NOMO-1 treated with dmso at 0.1 percent for 144 hours (cell line): ENCODE measurements around the gene USP14.

ENCODE experiments used
- DNase-seq: peaks from one replicate; lab custom pipeline; 2025; ENCODE audit not compliant: unreplicated experiment; lab: John Stamatoyannopoulos, UW

USP14 gene

DNA sequence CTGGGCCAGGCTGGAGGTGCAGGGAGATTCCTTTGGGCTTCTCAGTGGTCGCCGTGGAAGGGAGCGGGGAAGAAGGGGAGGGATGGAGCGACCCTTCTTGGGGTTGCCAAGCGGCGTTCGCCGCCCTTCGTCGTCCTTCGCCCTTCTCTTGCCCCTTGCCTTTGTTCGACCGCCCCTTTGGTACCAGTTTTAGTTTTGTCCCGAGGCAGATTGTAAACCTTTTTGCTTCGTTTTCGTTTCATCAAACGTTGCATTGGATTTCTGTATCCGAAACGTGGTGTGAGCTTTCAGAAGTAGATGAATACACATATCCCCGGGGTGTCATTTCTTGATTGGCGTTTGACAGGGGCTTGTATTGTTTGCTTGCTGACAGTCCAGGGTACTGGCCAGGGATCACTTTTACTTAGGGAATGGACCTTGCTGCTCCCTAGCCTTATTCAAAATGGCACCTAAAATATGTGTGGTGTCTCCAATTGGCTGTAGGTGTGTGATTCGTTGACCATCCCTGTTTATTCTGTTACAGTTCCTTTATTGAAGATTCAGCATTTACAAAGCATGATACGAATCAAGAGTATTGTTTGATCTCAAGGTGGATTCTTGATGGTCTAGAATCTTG is 788 bp downstream of the USP14 start:
- no peak for DNase-seq

DNA sequence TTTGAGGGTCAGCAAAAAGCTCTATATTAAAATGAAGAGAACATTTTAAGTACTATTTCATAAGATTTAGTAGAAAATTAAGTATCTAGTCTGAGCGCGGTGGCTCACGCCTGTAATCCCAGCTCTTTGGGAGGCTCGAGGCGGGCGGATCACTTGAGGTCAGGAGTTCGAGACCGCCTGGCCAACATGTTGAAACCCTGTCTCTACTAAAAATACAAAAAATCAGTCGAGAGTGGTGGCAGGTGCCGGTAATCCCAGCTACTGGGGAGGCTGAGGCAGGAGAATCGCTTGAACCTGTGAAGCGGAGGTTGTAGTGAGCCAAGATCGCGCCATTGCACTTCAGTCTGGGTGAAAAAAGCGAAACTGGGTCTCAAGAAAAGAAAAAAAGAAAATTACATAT is 1.6 kb downstream of the USP14 start:
- DNase-seq = no peak

DNA sequence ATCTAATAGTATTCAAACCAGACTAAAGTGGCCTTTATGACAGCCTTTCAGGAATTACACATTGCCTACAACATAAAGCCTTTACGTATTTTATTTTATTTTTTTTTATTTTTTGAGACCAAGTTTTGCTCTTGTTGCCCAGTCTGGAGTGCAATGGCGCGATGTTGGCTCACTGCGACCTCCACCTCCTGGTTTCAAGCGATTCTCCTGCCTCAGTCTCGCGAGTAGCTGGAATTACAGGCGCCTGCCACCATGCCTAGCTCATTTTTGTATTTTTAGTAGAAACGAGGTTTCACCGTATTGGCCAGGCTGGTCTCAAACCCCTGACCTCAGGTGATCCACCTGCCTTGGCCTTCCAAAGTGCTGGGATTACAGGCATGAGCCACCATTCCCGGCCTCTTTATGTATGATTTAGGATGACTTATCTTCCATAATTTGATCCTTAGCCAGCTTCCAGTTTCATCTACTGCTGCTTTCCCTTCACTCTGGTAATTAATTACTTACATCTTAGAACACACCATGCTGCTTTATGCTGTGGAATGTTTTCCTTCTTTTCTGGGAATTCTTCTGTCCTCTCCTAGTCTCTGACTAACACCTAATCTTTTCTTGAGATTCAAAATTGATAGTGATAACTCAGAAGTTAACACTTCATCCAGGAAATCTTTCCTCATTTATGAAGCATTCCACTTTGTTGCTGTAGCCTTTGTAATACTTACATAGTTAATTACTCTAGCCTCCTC is 2.6 kb downstream of the USP14 start:
- no peak for DNase-seq

DNA sequence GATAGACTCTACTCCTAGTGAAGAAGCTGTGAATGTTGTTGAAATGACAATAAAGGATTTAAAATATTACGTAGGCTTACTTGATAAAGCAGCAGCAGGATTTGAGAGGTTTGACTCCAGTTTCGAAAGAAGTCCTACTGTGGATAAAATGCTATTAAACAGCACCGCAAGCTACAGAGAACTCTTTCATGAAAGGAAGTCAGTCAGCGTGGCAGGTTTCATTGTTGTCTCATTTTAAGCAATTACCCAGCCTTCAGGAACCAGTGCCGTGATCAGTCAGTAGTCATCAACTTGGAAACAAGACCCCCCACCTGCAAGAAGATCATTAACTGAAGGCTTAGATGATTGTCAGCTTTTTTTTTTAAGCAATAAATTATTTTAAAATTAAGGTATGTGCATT is 14.0 kb downstream of the USP14 start:
- no peak for DNase-seq

DNA sequence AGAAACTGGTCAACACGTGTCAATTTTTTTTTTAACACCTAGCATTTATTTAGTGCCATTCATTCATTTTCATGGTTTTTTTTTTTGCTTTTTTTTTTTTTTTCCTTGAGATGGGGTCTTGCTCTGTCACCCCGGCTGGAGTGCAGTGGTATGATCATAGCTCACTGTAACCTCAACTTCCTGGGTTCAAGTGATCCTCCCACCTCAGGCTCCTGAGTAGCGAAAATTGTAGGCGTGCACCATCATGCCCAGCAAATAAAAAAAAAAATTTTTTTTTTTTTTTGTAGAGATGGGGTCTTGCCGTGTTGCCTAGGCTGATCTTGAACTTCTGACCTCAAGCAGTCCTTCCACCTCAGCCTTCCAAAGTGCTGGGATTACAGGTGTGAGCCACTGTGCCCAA is 21.1 kb downstream of the USP14 start:
- no peak for DNase-seq

DNA sequence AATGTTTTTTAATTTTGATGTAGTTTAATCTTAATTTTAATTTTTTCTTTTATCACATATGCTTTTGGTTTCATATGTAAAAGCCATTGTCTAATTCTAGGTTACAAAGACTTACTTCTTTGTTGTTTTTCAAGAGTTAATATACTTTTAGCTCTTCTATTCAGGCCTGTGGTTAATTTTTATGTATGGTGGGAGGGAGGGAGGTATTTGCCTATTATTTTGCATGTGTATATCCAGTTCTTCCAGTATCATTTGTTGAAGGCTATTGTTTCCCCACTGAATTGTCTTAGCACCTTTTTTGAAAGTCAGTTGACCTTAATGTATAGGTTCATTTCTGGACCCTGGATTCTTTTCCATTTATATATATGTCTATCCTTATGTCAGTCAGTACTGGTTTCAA is 23.4 kb downstream of the USP14 start:
- no peak for DNase-seq

DNA sequence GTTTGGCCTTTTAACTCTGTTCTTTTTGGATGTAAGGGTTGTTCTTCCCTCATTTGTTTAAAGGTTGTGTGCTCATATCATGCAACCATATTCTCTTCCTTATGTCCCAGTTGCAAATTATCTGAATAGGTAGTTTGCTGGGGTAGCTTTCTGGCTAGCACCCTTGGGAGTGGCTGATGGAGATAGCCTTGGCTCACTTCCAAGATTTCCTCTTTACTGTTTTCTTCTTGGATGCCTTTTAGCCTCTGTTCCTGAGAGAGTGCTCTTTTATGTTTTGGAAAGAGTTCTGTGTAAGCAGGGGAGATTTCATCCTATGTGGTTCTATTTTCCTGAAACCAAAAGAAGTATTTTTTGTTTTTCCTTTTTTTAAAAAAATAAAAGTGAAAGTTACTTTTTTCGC is 25.4 kb downstream of the USP14 start:
- DNase-seq = no peak

DNA sequence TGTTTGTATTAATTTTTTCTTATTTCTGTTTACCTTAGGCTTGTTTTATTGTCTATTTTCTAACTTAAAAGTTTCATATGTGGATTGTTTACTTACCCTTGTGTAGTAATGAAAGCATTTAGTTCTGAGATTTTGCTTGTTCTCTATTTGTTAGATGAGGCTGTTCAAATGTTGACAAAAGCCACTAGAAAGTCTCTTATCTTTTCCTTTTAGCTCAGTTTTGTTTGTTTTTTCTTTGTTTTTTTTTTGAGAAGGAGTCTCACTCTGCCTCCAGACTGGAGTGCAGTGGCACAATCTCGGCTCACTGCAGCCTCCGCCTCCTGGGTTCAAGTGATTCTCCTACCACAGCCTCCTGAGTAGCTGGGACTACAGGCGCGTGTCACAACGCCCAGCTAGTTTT is 30.9 kb downstream of the USP14 start:
- no peak for DNase-seq

DNA sequence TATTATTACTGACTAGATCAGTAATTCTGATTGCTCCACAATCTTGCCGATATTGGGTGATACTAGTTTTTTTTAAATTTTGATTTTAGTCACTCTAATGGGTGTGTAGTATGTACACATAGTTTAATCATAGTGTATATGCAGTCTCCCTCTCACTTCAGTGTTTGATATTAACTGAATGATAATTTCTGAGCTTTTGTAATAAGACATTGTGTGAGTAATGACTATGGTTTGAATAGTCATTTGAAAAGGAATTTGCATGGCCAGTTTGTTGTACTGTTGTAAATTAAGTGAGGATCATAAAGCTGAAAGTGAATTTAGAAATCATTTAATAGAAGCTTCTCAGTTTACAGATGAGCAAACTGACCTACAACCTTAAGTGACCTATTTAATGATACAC is 33.4 kb downstream of the USP14 start:
- no peak for DNase-seq

DNA sequence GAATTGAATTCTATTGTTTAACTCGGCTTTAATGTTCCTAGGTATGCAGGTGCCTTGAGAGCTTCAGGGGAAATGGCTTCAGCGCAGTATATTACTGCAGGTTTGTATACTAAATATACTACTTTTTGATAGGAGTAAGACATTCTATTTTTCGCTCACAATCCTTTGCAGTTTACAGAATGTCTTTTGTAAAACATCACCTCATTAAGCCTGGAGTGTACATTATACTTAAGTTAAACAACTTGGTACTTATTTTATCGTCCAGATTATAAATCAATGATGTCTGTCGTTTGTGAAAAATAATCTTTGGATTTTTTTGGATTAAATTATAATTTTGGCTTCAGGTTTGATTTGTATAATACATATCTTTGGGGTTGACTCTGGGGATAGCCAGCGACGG is 34.4 kb downstream of the USP14 start:
- DNase-seq = no peak

DNA sequence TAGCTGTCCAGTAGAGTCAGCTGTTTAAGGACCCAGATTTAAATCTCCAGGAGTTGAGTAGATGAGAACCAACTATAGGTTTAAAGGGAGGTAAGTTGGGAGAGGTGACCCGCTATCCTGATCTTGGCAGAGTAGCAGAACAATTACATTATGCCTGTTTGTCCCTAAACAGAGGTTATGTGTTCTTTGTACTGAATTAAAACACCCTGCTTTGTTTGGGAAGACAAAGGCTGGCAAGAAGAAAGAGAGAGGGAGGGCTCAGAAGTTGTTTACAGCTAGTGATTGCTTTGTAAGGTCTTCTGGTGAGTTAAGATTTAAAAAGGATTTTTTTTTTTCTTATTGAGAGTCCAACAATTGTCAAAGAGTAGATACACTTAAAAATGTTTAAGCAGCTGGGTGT is 37.3 kb downstream of the USP14 start:
- DNase-seq = no peak

DNA sequence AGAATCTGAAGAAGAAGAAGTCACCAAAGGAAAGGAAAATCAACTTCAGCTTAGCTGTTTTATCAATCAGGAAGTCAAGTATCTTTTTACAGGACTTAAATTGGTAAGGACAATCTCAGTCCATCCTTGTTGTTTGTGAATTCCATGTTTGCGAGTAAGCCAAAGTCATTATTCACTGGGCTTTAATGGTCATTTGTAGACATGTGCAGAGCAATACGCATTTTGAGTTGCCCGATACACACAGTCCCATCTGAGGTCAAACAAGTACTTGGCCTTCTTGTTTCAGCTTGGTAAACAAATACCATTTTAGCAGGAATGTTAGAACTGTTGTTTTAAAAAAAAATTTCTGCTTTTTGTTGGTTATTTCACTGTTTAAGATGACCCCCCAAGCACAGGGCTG is 40.9 kb downstream of the USP14 start:
- no peak for DNase-seq

DNA sequence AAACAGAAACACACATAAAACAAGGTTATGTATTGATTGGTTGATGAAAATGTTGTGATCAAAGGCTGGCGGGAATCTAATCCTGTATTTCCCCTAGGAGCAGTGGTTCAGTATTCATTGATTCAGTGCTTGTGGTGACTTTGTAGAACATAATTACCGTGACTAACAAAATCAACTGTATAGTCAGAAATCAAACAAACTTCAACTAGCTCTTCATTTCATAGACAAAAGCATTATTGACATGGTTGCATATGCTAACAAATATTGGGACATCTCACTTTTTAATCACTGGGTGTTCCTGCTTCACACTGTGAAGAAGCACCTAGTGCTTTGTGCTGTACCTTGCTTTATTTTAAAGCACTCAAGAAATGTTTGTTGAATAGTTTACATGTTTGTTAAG is 41.4 kb downstream of the USP14 start:
- no peak for DNase-seq

DNA sequence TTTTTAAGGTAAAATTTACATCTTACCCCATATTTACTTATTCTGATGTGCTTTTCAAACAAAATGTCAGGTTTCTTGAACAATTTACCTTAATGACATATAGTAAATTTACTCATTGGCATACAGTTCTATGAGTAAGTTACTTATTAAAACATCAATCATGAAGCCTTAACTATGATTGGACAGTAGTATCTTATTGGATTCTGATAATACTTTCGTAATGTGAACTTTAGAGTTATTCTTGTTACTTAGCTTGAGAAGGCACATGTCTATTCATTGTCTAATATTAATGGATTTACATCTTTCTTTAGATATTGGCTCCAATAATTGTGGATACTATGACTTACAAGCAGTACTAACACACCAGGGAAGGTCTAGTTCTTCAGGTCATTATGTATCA is 51.7 kb downstream of the USP14 start:
- DNase-seq = no peak

DNA sequence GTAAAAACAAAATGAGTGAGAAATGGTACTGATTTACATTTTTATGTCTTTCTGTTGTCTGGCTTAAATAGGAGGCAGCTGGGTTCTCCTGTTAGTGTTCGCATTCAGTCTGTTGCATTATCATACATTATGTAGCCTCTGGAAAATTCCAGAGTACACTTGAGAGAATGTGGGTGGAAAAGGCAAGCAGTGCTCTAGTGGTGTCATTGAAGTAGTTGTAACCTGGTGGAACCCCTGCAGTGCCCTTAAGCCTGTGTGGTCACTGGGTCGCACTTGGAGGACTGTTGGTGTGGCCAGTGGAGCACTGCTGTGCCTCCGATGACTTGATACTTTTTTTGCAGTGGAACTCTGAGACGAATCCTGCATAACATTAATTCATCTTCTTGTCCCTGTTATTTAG is 52.4 kb downstream of the USP14 start:
- no peak for DNase-seq

DNA sequence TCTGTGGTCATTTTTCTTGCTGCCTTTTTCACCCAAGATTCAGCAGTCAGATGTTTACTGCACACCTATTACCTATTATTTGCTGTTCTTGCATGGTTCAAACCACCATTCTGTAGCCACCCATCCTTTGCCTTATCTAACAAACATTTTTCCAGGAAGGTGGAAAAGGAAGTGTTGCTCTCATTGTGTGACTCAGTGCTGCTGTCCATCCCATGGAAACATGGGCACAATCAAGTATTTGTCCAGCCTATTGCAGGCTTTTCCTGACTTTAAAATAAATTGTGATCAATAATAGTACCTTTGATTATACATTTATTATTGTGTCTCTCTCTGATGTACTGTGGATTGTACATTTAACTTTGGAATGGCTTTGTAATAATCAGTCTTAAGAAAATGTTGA is 53.2 kb downstream of the USP14 start:
- no peak for DNase-seq

DNA sequence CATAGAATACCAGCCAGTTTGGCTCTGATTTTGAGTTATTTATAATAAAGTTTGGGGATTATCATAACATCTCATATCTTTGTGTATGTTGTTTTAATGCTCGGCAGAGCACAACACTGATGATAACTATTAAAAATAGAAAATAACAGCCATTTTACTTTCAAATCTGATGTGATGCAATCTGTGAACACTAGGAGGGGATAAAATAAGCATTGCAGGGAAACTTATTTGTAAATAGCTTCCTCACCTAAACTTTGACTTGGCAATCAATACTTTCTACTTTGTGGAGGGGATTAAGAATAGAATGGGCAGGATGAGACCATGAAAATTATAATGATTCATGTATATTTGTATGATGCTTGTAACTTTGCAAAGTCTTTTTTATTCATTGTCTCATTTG is 54.4 kb downstream of the USP14 start:
- no peak for DNase-seq

DNA sequence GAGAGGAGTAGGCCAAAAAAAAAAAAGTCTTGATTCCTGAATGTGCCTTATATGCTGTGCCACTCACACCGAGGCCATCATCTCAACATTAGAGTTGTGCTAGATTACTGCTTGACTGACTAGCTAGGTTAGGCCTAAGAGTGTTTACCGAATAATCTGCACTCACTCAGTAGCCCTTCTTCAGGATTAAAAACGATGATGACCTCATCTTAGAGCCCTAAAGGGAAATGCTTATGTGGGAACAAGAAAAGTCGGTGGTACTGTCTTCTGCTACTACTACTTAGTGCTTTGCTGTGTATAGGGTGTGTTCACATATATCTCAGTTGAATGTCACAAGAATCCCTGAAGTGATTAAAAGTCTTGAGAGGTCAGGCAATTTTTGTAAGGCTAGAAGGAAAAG is 55.1 kb downstream of the USP14 start:
- no peak for DNase-seq

DNA sequence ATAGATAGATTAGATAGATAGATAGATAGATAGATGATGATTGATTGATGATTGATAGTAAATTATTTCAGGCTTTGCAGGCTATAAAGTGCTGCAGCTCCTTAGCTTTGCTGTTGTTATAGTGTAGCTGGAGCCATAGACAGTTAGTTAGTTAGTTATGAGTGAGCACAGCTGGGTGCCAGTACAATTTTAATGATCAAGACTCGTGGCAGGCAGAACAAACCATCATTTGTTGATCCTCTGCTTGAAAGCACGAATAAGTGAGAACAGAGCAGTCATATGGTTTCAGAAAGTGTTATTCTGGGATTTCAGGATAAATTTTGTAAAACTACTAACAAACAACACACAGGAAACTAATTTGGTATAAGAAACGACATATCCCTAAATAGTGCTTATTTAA is 55.6 kb downstream of the USP14 start:
- no peak for DNase-seq

DNA sequence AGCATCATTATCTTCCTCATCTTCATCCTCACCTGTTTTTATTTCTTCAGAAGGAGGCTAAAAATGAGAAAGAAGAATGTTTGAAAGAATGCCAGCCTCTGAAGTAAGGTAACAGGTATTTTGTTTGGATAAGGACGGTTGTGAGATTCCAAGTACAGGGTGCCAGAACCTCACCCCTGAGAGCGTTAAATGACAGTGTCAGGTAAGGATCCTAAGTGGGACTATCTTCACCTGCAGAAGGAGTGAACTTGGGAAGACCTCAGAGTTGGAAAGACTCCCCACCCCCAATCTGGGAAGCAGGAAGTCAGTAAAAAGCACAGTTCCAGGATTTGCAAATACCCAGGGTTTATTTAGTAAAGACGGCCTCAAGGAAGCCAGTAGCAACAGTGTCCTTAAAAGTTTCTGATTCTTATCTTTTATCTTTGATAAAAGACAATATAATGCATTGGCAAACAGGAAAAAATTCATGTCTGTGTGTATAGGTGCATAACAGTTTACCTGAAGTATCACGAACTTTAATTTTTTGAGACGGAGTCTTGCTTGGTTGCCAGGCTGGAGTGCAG is 57.2 kb downstream of the USP14 start:
- DNase-seq = no peak

DNA sequence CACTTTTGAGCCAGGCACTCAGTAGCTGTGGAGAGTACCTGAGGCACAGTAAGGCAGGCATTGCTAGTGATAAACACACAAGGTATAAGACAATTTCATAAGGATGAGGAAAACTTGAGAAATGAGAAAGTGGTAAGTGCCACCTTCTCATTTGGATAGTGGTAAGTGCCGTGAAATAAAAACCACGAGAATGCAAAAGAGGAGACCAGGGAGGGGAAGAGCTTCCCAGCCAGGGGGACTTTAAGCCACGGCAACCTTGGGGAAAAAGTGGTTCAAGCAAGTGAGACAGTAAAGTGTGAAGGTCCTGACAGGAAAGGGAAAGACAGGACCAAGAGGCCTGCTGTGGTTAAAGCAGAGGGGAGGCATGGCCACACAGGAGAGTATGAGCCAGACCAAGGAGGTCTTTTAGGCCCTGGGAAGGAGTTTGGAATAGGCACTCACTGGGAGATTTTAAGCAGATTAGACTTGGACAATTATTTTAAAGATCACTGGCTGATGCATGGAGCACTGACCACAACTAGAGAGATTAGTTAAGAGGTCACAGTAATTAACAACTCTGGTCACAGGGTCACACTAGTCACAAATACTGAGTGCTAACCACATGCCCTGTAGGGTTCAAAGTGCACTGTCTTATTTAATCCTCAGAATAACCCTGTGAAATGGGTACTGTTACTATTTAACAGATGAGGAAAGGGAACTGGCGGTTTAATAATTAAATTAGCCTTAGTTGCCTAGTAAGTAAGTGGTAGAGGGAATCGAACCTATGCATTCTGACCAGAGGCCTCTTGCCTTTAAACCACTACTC is 59.4 kb downstream of the USP14 start:
- no peak for DNase-seq

DNA sequence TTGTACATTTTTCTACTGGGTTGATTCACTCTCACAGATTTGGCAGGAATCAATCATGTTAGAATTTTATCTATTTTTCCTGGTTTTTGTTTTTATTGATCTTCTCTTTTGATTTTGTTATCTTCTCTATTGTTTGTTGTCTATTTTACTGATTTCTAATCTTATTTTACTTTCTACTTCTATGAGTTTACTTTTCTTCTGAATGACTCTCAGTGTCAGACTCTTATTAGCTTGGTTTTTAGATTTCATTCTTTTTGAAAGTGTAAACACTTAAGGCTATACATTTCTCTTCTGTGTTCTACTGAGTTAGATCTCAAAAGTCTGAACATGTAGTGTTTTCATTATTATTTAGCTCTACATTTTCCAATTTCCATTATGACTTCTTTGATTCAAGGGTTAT is 62.4 kb downstream of the USP14 start:
- DNase-seq = no peak
